Right lobe of liver (tissue), 4 donors: ENCODE data around the gene G2E3.
"Not testable (repeated sequence)": the region's sequence is repeated elsewhere in the genome, so short reads cannot be mapped to it uniquely, and the experiment has no call there.

ENCODE experiments used
- CTCF ChIP-seq, 4 donors: fragments of 200-600 bp in 3 of 4; fragments of 450-650 bp in 1 of 4; IDR thresholded peaks; one replicate each; pipeline versions ENCODE4 v1.5.1 to v1.8.0; 2016 to 2022; ENCODE audit warnings: antibody characterized with exemption in 4 of 4, mild to moderate bottlenecking in 2 of 4
- POLR2A ChIP-seq: fragments of 450-650 bp; IDR thresholded peaks from one replicate; pipeline ENCODE4 v1.6.1; 2017; ENCODE audit warnings: antibody characterized with exemption, mild to moderate bottlenecking
- donor health status: DM: no; HTN: no; CAD: no.
- donor health status: DM: no; HTN: no; CAD: no.
- donor health status: DM: no; HTN: yes; CAD: no.

- TF ChIP-seq CTCF (IDR thresholded peaks at IDR 0.05); POLR2A: not testable (repeated sequence)
Observed at GRCh38 chr14:30604696-30605095, 45.7 kb downstream of the G2E3 start.
